NCI-H2227 treated with DMSO at 0.1 percent for 48 hours (cell line): Measurements from ENCODE around the gene CLN3.
"Not testable (repeated sequence)": the region's sequence is repeated elsewhere in the genome, so short reads cannot be mapped to it uniquely, and the experiment has no call there.

ENCODE experiments used
- DNase-seq: peaks from one replicate; lab custom pipeline; 2025; lab: John Stamatoyannopoulos, UW

The CLN3 gene

DNA sequence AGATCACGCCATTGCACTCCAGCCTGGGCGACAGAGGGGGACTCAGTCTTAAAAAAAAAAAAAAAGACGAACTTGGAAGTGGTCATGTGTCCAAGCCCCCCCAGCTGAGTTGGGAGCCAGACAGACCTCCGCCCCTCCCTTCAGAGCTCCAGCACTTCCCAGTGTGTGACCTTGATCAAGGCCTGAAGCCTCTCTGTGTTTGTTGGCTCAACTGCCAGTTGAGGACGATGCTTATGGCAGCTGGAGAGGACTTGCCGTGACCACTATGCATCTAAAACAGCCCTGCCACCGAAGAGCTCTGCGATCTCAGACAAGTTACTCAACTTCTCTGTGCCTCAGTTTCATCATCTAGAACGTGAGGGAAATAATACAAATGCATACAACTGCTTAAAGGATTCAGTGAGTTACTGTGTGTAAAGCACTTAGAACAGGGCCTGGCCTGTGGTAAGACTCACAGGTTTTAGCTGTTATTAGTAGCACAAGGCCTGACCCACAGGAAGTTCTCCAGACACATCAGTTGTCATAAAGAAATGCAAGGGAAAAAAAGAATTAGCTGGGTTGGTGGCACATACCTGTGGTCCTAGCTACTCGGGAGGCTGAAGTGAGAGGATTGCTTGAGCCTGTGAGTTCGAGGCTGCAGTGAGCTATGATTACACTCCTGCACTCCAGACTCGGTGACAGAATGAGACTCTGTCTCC lies 21.8 kb upstream of the CLN3 start:
- no peak for DNase-seq

DNA sequence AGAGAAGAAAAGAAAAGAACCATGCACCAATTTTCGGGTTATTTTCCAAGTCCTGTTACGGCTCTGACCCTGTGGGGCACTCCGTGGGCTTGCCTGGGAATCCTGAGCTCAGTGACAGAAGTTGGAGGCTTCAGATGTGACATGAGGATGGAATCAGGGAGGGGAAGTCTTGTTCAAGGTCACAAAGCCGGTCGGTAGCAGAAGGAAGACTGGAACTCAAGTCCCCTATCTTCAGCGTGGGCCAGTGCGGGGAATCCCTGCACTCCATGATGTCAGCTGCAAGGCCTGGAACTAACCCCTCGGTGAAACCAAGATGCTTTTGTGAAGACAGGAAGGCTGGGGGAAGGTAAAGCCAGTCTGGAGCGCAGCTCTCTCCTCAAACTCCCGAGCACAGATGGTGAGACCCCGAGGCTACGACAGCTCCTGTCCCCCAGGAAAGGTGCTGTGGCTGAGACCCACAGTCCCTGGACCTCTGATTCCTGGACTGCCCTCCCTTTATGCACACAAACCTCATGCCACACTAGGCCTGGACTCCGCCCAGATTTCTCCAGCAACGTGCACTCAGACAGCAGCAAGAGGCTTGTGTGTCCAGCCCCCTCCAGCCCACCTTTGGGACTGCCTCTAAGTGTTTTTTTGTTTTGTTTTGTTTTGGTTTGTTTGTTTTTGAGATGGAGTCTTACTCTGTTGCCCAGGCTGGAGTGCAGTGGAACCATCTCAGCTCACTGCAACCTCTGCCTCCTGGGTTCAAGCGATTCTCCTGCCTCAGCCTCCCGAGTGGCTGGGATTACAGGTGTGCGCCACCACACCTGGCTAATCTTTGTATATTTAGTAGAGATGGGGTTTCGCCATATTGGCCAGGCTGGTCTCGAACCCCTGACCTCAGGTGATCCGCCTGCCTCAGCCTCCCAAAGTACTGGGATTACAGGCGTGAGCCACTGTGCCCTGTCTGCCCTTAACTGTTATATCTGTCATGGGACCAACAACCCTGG lies 20.2 kb upstream of the CLN3 start:
- no peak for DNase-seq

DNA sequence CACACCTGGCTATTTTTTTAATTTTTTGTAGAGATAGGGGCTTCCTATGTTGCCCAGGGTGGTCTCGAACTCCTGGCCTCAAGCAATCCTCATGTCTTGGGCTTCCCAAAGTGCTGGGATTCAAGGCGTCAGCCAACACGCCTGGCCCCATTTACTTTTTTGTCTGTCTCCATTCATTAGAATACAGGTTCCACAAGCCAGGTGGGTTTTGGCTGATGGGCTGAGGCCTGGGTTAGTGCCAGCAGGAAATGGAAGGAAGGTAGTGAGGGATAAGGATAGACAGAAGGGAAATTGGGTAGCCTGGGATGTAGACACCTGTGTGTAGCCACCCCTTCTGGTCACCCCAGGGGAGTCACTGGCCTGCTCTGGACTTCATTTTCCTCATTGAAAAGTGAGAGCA lies 19.2 kb upstream of the CLN3 start:
- no peak for DNase-seq

DNA sequence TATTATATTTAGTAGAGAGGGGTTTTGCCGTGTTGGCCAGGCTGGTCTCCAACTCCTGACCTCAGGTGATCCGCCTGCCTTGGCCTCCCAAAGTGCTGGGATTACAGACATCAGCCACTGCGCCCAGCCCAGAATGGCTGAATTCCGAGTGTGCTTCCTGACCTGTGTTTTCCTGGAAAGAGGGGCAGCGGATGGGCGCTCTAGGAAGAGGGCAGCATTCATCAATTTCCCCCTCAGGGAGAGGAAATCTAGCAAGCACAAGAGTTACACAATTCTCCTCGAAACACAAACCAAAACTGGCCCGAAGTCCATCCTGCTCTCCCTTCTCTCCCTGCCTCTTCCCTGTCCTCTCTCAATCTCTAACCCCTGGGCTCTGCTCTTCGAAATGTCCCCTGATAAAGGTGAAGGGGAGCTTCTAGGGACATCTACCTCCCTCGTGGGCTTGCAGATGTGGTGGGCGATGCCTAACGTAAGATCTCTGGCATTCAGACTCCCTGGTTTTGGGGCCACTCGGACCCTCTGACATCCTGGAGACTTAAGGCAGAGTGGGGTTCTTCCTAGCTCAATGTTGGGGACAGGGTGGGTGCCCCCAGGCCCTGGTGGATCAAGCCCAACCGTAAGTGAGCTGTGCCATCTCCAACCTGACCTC lies 13.7 kb upstream of the CLN3 start:
- no peak for DNase-seq

DNA sequence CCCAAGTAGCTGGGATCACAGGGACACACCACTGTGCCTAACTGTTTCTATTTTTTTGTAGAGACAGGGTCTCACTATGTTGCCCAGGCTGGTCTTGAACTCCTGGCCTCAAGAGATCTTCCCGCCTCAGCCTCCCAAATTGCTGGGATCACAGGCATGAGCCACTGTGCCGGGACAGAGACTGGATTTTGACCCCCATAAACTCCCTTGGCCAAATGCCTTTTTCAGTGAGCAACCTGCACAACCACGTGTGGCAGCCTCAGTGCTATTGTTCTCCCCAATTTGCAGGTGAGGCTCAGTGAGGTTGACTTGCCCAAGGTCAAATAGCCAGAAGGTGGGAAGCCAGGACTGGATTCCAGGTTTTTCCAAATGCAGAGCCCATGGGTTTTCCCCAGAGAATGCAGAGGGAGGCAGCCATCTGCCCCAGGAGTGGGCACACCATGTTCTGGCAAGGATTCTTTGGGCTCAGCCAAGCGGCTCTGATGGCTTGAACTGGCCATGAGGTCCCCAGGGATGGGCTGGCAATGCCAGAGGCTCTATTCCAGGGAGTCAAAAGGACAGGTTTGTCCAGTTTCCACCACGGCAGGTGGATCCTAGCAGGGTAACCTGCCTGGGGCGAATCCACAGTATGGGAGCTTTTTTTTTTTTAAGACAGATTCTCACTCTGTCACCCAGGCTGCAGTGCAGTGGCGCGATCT lies 13.0 kb upstream of the CLN3 start:
- DNase-seq = no peak

DNA sequence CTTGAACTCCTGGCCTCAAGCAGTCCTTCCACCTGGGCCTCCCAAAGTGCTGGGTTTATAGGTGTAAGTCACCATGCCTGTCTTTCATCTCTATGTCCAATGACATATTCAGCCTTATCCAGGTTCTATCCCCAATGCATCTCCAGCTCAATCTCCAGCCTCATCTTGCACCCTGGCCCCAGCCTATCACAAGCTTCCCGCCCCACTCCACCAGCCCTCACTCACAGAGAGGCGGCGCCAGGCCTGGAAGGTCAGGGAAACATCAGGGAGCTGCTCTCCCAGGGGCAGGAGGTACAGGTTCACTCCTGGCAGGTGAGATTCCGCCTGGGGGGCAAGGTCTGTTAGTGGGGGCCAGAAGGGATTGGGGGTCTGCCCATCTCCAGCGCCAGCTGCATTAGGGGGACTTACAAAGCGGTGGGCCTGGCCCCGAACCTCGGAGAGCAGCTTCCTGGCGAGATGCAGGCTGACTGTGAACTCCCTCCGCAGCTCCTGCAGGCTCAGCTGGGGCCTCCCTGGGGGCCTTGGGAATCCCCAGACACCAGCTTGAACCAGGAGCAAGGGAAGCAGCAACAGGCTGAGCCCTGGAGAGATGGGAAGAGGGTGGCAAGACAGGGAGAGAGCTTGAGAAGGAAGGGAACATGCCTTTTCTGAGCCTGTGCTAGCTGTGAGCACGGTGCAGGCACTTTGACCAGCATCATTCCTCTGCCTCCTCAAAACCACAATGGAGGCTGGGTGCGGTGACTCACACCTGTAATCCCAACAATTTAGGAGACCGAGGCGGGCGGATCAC lies 11.8 kb upstream of the CLN3 start:
- DNase-seq = no peak

DNA sequence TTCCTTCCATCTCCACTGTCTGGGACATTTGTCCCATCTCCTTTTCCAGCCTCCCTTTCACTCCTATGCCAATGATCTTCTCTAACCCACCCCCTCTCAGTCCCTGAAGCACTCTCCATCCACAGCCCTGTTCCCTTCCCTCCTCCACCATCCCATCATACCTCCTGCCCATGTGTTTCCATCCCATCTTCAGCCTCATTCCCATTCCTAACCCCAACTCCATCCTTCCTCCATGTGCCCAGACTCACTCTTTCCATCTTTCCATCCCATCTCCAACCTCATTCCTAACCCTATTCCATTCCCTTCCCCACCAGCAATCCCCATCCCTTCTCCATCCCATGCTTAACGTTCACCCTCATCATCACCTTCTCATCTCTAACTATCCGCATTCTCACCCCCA lies 10.4 kb upstream of the CLN3 start:
- no peak for DNase-seq

DNA sequence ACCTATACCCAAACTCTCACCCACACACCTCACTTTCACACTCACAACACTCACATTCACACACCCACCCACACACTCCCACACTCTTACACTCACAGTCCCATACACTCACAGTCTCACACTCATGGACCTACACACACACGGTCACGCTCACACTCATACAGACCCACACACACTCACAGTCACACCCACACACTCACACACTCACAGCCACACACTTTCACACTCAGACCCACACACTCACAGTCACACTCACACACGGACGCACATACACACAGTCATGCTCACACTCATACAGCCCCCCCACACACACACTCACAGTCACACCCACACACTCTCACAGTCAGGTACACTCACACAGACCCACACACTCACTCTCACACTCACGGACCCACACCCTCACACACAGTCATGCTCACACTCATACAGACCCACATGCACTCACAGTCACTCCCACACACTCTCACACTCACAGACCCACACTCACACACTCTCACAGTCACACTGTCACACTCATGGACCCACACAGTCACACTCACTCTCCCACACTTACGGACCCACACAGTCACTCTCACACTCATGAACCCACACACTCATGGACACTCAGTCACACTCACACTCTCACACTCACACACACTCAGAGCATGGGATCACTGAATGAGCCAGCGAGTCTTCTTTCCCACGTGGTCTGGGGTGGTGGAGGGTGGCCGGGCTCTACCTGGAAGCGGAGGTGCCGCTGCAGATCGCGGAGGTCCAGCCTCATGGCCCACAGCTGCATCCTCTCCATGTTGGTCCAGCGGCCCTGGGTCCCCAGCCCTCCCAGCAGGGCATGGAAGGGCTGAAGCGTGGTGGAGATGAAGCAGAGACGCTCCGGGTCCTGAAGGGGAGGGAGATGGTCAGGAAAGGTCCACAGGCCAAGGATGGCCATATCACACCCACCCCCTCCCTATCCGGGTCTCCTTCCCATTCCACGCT lies 9.7 kb upstream of the CLN3 start:
- DNase-seq = no peak

DNA sequence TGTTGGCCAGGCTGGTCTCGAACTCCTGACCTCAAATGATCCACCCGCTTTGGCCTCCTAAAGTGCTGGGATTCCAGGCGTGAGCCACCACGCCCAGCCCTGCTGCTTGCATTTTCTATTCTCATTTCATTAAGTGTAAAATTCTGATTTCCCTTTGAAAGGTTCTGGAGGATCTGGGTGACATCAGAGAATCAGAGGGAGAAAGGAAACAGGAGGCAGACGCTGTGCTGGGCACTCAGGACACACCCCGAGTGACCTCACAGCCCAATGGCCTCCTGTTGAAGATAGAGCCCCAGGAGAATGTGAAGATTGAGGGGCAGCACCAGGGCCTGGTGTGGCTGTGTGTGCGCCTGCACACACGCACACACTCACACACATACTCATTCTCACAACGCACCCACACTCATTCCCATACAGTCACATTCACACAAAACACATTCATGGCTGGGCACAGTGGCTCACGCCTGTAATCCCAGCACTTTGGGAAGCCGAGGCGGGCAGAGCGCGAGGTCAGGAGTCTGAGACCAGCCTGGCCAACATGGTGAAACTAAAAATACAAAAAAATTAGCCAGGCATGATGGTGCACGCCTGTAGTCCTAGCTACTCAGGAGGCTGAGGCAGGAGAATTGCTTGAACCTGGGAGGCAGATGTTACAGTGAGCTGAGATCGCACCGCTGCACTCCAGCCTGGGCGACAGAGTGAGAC lies 8.8 kb upstream of the CLN3 start:
- not testable (repeated sequence) for DNase-seq

DNA sequence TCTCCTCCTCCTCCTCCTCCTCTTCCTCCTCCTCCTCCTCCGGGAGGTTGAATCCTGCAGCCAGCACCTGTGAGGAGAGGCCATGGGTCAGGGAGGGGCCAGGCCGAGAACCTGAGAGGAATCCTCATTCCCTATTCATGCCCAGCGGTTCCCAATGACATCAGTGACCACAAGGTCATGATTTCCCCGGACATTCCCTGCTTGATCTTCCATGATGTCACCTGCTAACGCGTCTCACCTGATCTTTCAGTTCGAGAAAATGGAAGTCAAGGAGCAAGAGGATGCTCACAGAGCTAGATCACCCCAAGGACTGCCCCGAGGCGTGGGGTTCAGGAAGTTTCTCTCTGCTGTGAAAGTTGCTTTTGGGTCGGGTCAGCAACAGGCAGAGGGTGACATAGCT lies 8.0 kb upstream of the CLN3 start:
- DNase-seq = no peak

DNA sequence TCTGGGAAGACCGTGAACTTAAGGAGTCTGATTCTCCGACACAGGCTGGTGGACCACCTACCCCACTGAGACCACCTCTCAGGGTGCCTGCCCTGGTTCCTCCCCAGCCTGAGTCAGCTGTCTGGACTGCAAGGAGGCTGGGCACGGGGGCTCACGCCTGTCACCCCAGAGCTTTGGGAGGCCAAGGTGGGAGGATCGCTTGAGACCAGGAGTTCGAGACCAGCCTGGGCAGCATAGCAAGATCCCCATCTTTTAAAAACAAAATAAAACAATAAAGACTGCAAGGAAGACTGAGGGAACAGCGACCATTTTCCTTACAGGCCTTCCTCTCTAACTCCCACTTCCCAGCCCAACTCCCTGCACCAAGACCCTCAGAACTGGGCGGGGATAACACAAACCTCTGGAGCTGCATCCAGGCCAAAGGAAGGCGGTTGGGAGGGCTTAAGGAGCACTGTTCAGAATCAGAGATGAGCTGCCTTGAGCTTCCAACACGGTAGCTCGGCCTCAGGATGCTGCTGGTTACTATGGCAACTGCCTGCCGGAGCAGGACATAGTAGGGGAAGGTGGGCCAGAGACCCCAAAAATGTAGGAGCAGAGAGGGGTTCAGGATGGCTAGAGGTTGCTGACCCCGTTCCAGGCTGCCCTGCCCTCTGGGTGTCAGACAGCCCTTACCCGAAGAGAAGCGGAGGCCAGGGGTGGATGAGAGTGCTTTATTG lies 7.0 kb upstream of the CLN3 start:
- no peak for DNase-seq

DNA sequence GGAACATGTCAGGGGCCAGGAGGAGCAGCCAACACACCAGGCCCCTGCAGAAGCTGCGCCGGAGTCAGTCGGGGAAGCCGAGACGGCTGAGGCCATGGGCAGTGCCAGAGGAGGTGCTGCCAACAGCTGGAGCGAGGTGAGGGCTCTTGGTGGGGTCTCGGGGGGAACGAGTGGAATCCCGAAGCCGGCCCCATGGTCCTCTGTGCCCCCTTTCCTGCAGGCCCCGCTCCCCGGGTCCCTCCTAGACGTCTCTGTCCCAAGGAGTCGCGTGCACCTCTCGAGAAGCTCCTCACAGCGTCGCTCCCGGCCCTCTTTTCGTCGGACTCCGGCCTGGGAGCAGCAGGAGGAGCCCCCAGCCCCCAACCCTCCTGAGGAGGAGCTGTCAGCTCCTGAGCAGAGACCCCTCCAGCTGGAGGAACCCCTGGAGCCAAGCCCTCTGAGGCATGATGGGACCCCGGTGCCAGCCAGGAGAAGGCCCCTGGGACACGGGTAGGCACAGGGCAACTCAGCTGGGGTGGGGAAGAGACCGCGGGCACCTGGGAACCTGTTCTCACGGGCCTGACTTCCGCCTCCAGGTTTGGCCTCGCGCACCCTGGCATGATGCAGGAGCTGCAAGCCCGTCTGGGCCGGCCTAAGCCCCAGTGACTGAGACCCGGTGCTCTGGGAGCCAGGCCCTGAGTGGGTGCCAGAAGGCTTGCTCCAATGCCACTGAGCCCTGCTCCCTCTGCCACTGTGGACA lies 6.2 kb upstream of the CLN3 start:
- no peak for DNase-seq

DNA sequence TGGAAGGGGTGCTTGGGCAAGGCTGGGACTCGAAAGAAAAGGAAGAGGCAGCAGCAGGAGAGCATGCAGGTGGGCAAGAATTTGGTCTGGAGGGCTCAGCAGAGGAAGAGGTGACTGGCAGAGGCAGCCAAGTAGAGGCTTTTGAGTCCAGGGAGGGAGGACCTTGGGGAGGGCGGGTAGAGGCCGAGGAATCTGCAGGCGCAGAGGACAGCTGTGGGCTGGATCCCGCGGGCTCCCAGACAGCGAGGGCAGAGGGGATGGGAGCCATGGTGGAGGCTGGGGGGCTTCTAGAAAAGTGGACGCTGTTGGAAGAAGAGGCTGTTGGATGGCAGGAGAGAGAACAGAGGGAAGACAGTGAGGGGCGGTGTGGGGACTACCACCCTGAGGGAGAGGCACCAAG lies 5.5 kb upstream of the CLN3 start:
- DNase-seq = no peak

DNA sequence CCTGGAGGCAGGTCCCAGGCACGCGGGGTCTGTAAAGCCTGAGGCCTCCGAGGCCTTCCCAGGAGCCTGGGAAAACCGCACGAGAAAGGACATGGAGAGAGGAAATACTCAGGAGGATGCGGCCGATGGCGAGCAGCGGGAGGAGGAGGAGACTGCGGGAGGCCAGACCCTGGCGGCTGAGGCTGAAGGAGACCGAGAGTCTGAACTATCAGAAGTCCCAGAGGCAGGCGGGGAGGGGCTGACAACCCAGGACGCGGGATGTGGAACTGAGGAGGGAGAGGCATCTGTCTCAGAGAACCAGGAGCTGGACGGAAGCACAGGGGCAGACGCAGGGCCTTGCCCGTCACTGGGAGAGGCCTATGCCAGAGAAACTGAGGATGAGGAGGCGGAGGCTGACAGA lies 5.0 kb upstream of the CLN3 start:
- DNase-seq = no peak

DNA sequence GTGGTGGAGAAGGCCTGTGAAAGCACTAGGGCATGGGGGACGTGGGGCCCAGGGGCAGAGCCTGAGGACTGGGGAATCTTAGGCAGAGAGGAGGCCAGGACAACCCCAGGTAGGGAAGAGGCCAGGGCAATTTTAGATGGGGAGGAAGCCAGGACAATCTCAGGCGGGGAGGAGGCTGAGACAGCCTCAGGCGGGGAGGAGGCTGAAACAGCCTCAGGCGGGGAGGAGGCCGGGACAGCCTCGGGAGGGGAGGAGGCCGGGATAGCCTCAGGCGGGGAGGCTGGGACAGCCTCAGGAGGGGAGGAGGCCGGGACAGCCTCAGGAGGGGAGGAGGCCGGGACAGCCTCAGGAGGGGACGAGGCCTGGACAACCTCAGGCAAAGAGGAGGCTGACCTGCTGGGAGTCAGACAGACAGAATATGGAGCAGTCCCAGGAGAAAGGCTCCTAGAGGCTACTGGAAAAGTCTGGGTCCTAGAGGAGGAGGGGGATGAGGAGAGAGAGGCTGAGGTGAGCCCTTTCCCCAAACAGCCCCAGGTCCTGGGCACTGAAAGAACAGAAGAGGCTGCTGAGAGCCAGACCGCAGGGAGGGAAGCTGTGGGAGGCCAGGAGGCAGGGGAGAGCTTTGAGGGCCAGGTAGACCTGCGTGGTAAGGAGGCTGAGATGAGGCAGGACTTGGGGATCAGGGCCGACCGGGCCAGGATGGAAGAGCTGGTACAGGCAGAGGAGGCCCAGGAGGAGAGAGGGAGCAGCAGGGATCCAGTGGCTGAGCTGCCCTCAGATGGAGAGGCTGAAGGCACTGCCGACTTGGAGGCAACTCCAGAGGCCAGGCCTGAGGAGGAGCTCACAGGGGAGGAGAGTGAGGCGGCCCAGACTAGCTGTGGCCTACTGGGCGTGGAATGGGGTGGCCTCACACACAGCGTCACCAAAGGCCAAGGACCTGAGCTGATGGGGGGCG lies 4.2 kb upstream of the CLN3 start:
- DNase-seq = no peak

DNA sequence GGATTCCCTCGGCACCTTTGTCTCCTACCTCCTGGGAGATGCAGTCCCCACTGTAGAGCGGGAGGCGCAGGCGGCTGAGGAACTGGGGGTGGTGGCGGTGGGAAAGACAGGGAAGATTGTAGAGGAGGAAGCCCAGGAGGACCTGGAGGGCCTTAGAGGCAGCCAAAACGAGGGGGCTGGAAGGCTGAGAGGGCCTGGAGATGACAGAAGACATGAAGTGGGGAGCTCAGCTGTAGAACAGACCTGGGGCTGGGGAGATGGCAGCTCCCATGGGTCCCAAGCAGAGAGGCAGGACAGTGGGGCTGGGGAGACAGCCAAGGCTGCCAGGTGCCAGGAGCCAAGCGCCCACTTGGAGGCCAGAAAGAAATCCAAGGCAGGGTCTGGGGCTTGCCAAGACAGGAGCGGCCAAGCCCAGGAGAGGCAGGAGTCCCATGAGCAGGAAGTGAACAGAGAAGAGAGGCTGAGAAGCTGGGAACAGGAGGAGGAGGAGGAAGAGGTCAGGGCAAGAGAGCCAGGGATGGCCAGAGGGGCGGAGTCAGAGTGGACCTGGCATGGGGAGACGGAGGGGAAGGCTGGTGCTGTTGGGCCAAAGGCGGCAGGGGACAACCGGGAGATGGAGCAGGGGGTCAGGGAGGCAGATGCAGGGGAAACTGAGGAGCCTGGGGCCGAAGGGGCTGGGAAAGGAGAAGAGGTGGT lies 3.4 kb upstream of the CLN3 start:
- DNase-seq = no peak
